Measurements from ENCODE around the gene EIF4E2. TPM values are rescaled to one million over a fixed set of nuclear protein-coding genes. Genes with fewer than 3 reads are reported as not detected.

The EIF4E2 gene
- total and polyA plus RNA-seq, 2 of the 13 experiments (the other 11 are each of a cell fraction or from before 2014, with no cell fraction given): 25.0 to 101 TPM

DNA sequence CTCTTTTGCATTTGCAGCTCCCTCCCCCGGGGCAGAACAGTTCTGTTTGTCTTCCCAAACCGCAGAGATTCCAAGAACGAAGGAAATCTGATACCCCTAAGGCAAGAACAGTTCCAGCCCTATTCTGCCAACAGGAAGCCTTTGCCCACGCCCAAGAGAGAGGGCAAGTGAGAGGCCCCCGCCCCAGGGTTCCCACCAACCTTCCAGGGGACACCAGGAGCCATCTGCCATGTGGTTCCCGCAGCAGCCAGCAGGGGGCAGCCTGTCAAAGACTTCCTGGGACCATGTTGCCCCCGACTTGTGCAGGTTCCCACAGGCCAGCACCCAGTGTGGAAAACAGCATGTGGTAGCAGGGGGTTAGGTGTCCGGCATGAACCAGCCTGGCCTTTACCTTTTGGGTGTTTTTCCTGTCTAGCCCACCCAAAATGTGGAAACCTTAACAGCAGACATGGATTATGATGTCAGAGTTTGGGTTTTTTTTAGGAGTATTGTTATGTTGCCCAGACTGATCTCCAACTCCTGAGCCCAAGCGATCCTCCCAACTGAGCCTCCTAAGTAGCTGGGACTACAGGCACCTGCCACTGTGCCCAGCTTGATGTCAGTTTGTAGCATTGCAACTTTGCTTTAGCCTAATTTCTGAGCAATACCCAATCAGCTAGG, 61.2 kb downstream of the EIF4E2 start (continued):
- TF ChIP-seq, protein P1, sequence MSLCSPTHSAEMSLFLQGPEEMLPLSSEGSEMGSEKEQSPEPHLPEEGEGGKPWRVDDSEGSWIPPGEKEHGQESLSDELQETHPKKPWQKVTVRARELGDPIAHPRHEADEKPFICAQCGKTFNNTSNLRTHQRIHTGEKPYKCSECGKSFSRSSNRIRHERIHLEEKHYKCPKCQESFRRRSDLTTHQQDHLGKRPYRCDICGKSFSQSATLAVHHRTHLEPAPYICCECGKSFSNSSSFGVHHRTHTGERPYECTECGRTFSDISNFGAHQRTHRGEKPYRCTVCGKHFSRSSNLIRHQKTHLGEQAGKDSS (CRISPR knock-in tag; IDR thresholded peaks at IDR 0.05; ENCODE audit: borderline replicate concordance, low read depth): peak; percentile 37; the same call in 1 of the 2 replicates
- TF ChIP-seq ZNF7 (CRISPR knock-in tag; IDR thresholded peaks at IDR 0.05) (no peak), ELF1 (CRISPR knock-in tag; IDR thresholded peaks at IDR 0.05) (peak; percentile 46; the same call in 1 of the 2 replicates), NRL (CRISPR knock-in tag; IDR thresholded peaks at IDR 0.05; ENCODE audit: borderline replicate concordance) (peak; percentile 43; the same call in 1 of the 2 replicates), SIX1 (CRISPR knock-in tag; IDR thresholded peaks at IDR 0.05; ENCODE audit: borderline replicate concordance) (no peak), ZFY (CRISPR knock-in tag; IDR thresholded peaks at IDR 0.05) (0 out of 2 replicates have a peak, but pooled peaks have one; percentile 21), ZNF781 (CRISPR knock-in tag; IDR thresholded peaks at IDR 0.05; ENCODE audit: borderline replicate concordance, not compliant biosample characterization) (peak; percentile 55), ZBTB26 (CRISPR knock-in tag; IDR thresholded peaks at IDR 0.05; ENCODE audit: borderline replicate concordance) (0 out of 2 replicates have a peak, but pooled peaks have one; percentile 40), TEAD3 (CRISPR knock-in tag; optimal IDR thresholded peaks at IDR 0.05; ENCODE audit: borderline replicate concordance) (peak; percentile 42), HNF1B (CRISPR knock-in tag; IDR thresholded peaks at IDR 0.05) (peak; percentile 58; the same call in 1 of the 2 replicates), ZNF205 (CRISPR knock-in tag; IDR thresholded peaks at IDR 0.05) (0 out of 2 replicates have a peak, but pooled peaks have one; percentile 12), PHF8 (CRISPR knock-in tag; IDR thresholded peaks at IDR 0.05) (peak; percentile 33; the same call in 1 of the 2 replicates), TAF1 (CRISPR knock-in tag; IDR thresholded peaks at IDR 0.05) (no peak), POLR2AphosphoS2 (IDR thresholded peaks at IDR 0.05; ENCODE audit: low read depth, low read length) (no peak), CHD2 (IDR thresholded peaks at IDR 0.05; ENCODE audit: low read depth, low read length) (no peak), ERF (CRISPR knock-in tag; IDR thresholded peaks at IDR 0.05) (0 out of 2 replicates have a peak, but pooled peaks have one; percentile 22), ZNF563 (CRISPR knock-in tag; IDR thresholded peaks at IDR 0.05) (no peak), SIX4 (CRISPR knock-in tag; IDR thresholded peaks at IDR 0.05) (no peak), HNRNPL (IDR thresholded peaks at IDR 0.05; ENCODE audit: low read depth, low read length) (0 out of 2 replicates have a peak, but pooled peaks have one; percentile 35), RAD21 (CRISPR knock-in tag; IDR thresholded peaks at IDR 0.05) (peak; percentile 73)
- TF ChIP-seq, protein P2, sequence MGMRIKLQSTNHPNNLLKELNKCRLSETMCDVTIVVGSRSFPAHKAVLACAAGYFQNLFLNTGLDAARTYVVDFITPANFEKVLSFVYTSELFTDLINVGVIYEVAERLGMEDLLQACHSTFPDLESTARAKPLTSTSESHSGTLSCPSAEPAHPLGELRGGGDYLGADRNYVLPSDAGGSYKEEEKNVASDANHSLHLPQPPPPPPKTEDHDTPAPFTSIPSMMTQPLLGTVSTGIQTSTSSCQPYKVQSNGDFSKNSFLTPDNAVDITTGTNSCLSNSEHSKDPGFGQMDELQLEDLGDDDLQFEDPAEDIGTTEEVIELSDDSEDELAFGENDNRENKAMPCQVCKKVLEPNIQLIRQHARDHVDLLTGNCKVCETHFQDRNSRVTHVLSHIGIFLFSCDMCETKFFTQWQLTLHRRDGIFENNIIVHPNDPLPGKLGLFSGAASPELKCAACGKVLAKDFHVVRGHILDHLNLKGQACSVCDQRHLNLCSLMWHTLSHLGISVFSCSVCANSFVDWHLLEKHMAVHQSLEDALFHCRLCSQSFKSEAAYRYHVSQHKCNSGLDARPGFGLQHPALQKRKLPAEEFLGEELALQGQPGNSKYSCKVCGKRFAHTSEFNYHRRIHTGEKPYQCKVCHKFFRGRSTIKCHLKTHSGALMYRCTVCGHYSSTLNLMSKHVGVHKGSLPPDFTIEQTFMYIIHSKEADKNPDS (CRISPR knock-in tag; IDR thresholded peaks at IDR 0.05): 0 out of 2 replicates have a peak, but pooled peaks have one; percentile 50

All from HepG2 (cell line).